HEK293 (cell line): ENCODE data around the gene JADE3.

Source experiments
- EGR2 ChIP-seq: fragments of 450-650 bp; formaldehyde crosslinking; IDR thresholded peaks from 2 replicates; pipeline ENCODE4 v1.5.1; 2016; ENCODE audit warnings: low read depth, missing biosample characterization, missing genetic modification characterization
- KLF7 ChIP-seq: fragments of 450-650 bp; formaldehyde crosslinking; IDR thresholded peaks from 2 replicates; pipeline ENCODE4 v1.5.1; 2016; ENCODE audit warnings: missing biosample characterization, missing genetic modification characterization, borderline replicate concordance
- KLF8 ChIP-seq: fragments of 450-650 bp; formaldehyde crosslinking; IDR thresholded peaks from 2 replicates; pipeline ENCODE4 v1.5.1; 2016; ENCODE audit warnings: missing biosample characterization, missing genetic modification characterization
- PRDM6 ChIP-seq: fragments of 450-650 bp; formaldehyde crosslinking; IDR thresholded peaks from 2 replicates; pipeline ENCODE4 v1.5.1; 2017; ENCODE audit warnings: missing biosample characterization, missing genetic modification characterization
- RBAK ChIP-seq: fragments of 450-650 bp; formaldehyde crosslinking; IDR thresholded peaks from 2 replicates; pipeline ENCODE4 v1.5.1; 2016; ENCODE audit warnings: missing biosample characterization, missing genetic modification characterization
- SP7 ChIP-seq: fragments of 450-650 bp; formaldehyde crosslinking; IDR thresholded peaks from 2 replicates; pipeline ENCODE4 v1.5.1; 2016; ENCODE audit warnings: missing biosample characterization, missing genetic modification characterization
- ZBTB1 ChIP-seq: fragments of 450-650 bp; formaldehyde crosslinking; IDR thresholded peaks from 2 replicates; pipeline ENCODE4 v1.5.1; 2016; ENCODE audit warnings: missing biosample characterization, missing genetic modification characterization
- ZFHX2 ChIP-seq: fragments of 450-650 bp; formaldehyde crosslinking; conservative IDR thresholded peaks from 2 replicates; pipeline ENCODE4 v1.5.1; 2016; ENCODE audit warnings: missing biosample characterization, missing genetic modification characterization
- ZNF133 ChIP-seq: fragments of 450-650 bp; formaldehyde crosslinking; IDR thresholded peaks from 2 replicates; pipeline ENCODE4 v1.5.1; 2016; ENCODE audit warnings: missing biosample characterization, missing genetic modification characterization
- ZNF140 ChIP-seq: fragments of 450-650 bp; formaldehyde crosslinking; IDR thresholded peaks from 2 replicates; pipeline ENCODE4 v1.5.1; 2016; ENCODE audit warnings: missing biosample characterization, missing genetic modification characterization
- ZNF239 ChIP-seq: fragments of 450-650 bp; formaldehyde crosslinking; IDR thresholded peaks from 2 replicates; pipeline ENCODE4 v1.5.1; 2016; ENCODE audit warnings: missing biosample characterization, missing genetic modification characterization
- ZNF248 ChIP-seq: fragments of 450-650 bp; formaldehyde crosslinking; IDR thresholded peaks from 2 replicates; pipeline ENCODE4 v1.5.1; 2017; ENCODE audit warnings: missing biosample characterization, missing genetic modification characterization
- ZNF266 ChIP-seq: fragments of 450-650 bp; formaldehyde crosslinking; IDR thresholded peaks from 2 replicates; pipeline ENCODE4 v1.5.1; 2016; ENCODE audit warnings: missing biosample characterization, missing genetic modification characterization, low read depth
- ZNF354C ChIP-seq: fragments of 450-650 bp; formaldehyde crosslinking; IDR thresholded peaks from 2 replicates; pipeline ENCODE4 v1.5.1; 2016; ENCODE audit warnings: missing biosample characterization, missing genetic modification characterization, low read depth, borderline replicate concordance
- ZNF423 ChIP-seq: fragments of 450-650 bp; formaldehyde crosslinking; IDR thresholded peaks from 2 replicates; pipeline ENCODE4 v1.5.1; 2016; ENCODE audit warnings: missing biosample characterization, missing genetic modification characterization
- ZNF501 ChIP-seq: fragments of 450-650 bp; formaldehyde crosslinking; IDR thresholded peaks from 2 replicates; pipeline ENCODE4 v1.5.1; 2016; ENCODE audit warnings: missing biosample characterization, missing genetic modification characterization
- ZNF521 ChIP-seq: fragments of 450-650 bp; formaldehyde crosslinking; IDR thresholded peaks from 2 replicates; pipeline ENCODE4 v1.5.1; 2017; ENCODE audit warnings: missing biosample characterization, mild to moderate bottlenecking, missing genetic modification characterization
- ZNF529 ChIP-seq: fragments of 450-650 bp; formaldehyde crosslinking; IDR thresholded peaks from 2 replicates; pipeline ENCODE4 v1.5.1; 2017; ENCODE audit warnings: missing genetic modification characterization, missing biosample characterization; ENCODE audit not compliant: insufficient replicate concordance
- ZNF560 ChIP-seq: fragments of 450-650 bp; formaldehyde crosslinking; IDR thresholded peaks from 2 replicates; pipeline ENCODE4 v1.5.1; 2017; ENCODE audit warnings: missing biosample characterization, missing genetic modification characterization, borderline replicate concordance
- ZNF623 ChIP-seq: fragments of 450-650 bp; formaldehyde crosslinking; IDR thresholded peaks from 2 replicates; pipeline ENCODE4 v1.5.1; 2016; ENCODE audit warnings: missing biosample characterization, missing genetic modification characterization
- ZNF624 ChIP-seq: fragments of 450-650 bp; formaldehyde crosslinking; IDR thresholded peaks from 2 replicates; pipeline ENCODE4 v1.5.1; 2017; ENCODE audit warnings: missing biosample characterization, missing genetic modification characterization
- ZNF654 ChIP-seq: fragments of 450-650 bp; formaldehyde crosslinking; IDR thresholded peaks from 2 replicates; pipeline ENCODE4 v1.5.1; 2016; ENCODE audit warnings: low read depth, missing biosample characterization, missing genetic modification characterization
- ZNF701 ChIP-seq: fragments of 450-650 bp; formaldehyde crosslinking; IDR thresholded peaks from 2 replicates; pipeline ENCODE4 v1.5.1; 2016; ENCODE audit warnings: missing biosample characterization, missing genetic modification characterization
- ZNF776 ChIP-seq: fragments of 450-650 bp; formaldehyde crosslinking; IDR thresholded peaks from 2 replicates; pipeline ENCODE4 v1.5.0; 2017; ENCODE audit warnings: missing biosample characterization, missing genetic modification characterization, borderline replicate concordance
- ZNF777 ChIP-seq: fragments of 450-650 bp; formaldehyde crosslinking; IDR thresholded peaks from 2 replicates; pipeline ENCODE4 v1.5.1; 2017; ENCODE audit warnings: missing biosample characterization, missing genetic modification characterization, borderline replicate concordance
- ZNF785 ChIP-seq: fragments of 450-650 bp; formaldehyde crosslinking; IDR thresholded peaks from 2 replicates; pipeline ENCODE4 v1.5.1; 2016; ENCODE audit warnings: missing biosample characterization, missing genetic modification characterization
- TF ChIP-seq, protein P1 (sequence below): fragments of 450-650 bp; formaldehyde crosslinking; IDR thresholded peaks from 2 replicates; pipeline ENCODE4 v1.5.1; 2016; ENCODE audit warnings: missing biosample characterization, missing genetic modification characterization
- TF ChIP-seq, protein P2 (sequence below): fragments of 450-650 bp; formaldehyde crosslinking; IDR thresholded peaks from 2 replicates; pipeline ENCODE4 v1.5.1; 2016; ENCODE audit warnings: missing biosample characterization, missing genetic modification characterization
- TF ChIP-seq, protein P3 (sequence below): fragments of 450-650 bp; formaldehyde crosslinking; IDR thresholded peaks from 2 replicates; pipeline ENCODE4 v1.5.1; 2016; ENCODE audit warnings: missing biosample characterization, missing genetic modification characterization, low read depth
- TF ChIP-seq, protein P4 (sequence below): fragments of 450-650 bp; formaldehyde crosslinking; IDR thresholded peaks from 2 replicates; pipeline ENCODE4 v1.5.1; 2016; ENCODE audit warnings: missing biosample characterization, missing genetic modification characterization, borderline replicate concordance

The JADE3 gene

GRCh38 chrX:46912603-46913491, 626 bp downstream of the JADE3 start (continued):
- TF ChIP-seq ZNF248: no peak
- no peak for TF ChIP-seq ZNF133 (tag by site-specific recombination)
- no peak for TF ChIP-seq ZNF266
- TF ChIP-seq ZNF140 (tag by site-specific recombination): no peak
- TF ChIP-seq ZNF785: no peak
- no peak for TF ChIP-seq KLF7 (tag by site-specific recombination)
- TF ChIP-seq, protein P1, sequence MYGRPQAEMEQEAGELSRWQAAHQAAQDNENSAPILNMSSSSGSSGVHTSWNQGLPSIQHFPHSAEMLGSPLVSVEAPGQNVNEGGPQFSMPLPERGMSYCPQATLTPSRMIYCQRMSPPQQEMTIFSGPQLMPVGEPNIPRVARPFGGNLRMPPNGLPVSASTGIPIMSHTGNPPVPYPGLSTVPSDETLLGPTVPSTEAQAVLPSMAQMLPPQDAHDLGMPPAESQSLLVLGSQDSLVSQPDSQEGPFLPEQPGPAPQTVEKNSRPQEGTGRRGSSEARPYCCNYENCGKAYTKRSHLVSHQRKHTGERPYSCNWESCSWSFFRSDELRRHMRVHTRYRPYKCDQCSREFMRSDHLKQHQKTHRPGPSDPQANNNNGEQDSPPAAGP: 0 out of 2 replicates have a peak, but pooled peaks have one; percentile 40
- TF ChIP-seq ZNF560 (tag by site-specific recombination): no peak
- TF ChIP-seq ZNF776: no peak
- no peak for TF ChIP-seq ZNF777
- TF ChIP-seq RBAK: no peak
- TF ChIP-seq, protein P2, sequence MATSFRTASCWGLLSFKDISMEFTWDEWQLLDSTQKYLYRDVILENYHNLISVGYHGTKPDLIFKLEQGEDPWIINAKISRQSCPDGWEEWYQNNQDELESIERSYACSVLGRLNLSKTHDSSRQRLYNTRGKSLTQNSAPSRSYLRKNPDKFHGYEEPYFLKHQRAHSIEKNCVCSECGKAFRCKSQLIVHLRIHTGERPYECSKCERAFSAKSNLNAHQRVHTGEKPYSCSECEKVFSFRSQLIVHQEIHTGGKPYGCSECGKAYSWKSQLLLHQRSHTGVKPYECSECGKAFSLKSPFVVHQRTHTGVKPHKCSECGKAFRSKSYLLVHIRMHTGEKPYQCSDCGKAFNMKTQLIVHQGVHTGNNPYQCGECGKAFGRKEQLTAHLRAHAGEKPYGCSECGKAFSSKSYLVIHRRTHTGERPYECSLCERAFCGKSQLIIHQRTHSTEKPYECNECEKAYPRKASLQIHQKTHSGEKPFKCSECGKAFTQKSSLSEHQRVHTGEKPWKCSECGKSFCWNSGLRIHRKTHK (tag by site-specific recombination): no peak
- TF ChIP-seq, protein P3, sequence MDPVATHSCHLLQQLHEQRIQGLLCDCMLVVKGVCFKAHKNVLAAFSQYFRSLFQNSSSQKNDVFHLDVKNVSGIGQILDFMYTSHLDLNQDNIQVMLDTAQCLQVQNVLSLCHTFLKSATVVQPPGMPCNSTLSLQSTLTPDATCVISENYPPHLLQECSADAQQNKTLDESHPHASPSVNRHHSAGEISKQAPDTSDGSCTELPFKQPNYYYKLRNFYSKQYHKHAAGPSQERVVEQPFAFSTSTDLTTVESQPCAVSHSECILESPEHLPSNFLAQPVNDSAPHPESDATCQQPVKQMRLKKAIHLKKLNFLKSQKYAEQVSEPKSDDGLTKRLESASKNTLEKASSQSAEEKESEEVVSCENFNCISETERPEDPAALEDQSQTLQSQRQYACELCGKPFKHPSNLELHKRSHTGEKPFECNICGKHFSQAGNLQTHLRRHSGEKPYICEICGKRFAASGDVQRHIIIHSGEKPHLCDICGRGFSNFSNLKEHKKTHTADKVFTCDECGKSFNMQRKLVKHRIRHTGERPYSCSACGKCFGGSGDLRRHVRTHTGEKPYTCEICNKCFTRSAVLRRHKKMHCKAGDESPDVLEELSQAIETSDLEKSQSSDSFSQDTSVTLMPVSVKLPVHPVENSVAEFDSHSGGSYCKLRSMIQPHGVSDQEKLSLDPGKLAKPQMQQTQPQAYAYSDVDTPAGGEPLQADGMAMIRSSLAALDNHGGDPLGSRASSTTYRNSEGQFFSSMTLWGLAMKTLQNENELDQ (tag by site-specific recombination): no peak
- TF ChIP-seq ZNF624 (tag by site-specific recombination): no peak
- TF ChIP-seq ZNF623 (tag by site-specific recombination): no peak
- TF ChIP-seq, protein P4, sequence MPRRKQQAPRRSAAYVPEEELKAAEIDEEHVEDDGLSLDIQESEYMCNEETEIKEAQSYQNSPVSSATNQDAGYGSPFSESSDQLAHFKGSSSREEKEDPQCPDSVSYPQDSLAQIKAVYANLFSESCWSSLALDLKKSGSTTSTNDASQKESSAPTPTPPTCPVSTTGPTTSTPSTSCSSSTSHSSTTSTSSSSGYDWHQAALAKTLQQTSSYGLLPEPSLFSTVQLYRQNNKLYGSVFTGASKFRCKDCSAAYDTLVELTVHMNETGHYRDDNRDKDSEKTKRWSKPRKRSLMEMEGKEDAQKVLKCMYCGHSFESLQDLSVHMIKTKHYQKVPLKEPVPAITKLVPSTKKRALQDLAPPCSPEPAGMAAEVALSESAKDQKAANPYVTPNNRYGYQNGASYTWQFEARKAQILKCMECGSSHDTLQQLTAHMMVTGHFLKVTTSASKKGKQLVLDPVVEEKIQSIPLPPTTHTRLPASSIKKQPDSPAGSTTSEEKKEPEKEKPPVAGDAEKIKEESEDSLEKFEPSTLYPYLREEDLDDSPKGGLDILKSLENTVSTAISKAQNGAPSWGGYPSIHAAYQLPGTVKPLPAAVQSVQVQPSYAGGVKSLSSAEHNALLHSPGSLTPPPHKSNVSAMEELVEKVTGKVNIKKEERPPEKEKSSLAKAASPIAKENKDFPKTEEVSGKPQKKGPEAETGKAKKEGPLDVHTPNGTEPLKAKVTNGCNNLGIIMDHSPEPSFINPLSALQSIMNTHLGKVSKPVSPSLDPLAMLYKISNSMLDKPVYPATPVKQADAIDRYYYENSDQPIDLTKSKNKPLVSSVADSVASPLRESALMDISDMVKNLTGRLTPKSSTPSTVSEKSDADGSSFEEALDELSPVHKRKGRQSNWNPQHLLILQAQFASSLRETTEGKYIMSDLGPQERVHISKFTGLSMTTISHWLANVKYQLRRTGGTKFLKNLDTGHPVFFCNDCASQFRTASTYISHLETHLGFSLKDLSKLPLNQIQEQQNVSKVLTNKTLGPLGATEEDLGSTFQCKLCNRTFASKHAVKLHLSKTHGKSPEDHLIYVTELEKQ (tag by site-specific recombination): no peak
- TF ChIP-seq ZNF701 (tag by site-specific recombination): no peak
- no peak for TF ChIP-seq ZNF654
- TF ChIP-seq ZNF423: peak; percentile 89
- no peak for TF ChIP-seq ZNF501 (tag by site-specific recombination)
- TF ChIP-seq KLF8: 0 out of 2 replicates have a peak, but pooled peaks have one; percentile 53
- TF ChIP-seq ZNF529 (tag by site-specific recombination): no peak
- TF ChIP-seq ZBTB1 (tag by site-specific recombination): no peak
- TF ChIP-seq ZNF239 (tag by site-specific recombination): no peak
- peak; percentile 43; the same call in 1 of the 2 replicates for TF ChIP-seq EGR2 (tag by site-specific recombination)
- no peak for TF ChIP-seq ZNF354C
- peak; percentile 46; the same call in 1 of the 2 replicates for TF ChIP-seq ZFHX2
- TF ChIP-seq PRDM6 (tag by site-specific recombination): no peak
- TF ChIP-seq ZNF521: no peak
- TF ChIP-seq SP7 (tag by site-specific recombination): 0 out of 2 replicates have a peak, but pooled peaks have one; percentile 10
